G401.6 (cell line): Measurements from ENCODE around the gene SSU72.
A peak's percentile ranks its signal among the peaks of the same experiment; 100 is the strongest.

Experiments used
- FAIRE-seq: peaks from 2 replicates; lab custom pipeline; 2012; peaks lifted over from hg19 to GRCh38; lab: Jason Lieb, UNC

The SSU72 gene

DNA sequence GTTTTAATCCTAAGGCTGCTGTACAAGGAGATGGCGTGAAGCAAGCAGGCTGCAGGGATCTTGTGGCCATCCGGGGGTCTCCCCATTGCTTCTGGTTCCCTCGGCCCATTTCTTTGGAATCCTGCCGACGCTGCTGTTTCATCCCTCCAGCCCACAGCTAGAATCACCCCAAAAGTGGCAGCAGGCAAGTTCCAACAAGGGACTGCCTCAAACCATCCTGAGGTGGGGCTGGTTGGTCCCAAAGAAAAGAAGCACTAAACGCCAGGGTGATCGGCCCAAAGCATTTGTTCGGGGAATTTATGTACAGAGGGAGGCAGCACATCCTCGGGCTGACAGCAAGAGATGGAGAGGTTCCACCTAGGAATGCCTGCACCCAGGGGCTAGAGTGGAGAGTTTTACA lies 36.1 kb upstream of the SSU72 start:
- no peak for FAIRE-seq

DNA sequence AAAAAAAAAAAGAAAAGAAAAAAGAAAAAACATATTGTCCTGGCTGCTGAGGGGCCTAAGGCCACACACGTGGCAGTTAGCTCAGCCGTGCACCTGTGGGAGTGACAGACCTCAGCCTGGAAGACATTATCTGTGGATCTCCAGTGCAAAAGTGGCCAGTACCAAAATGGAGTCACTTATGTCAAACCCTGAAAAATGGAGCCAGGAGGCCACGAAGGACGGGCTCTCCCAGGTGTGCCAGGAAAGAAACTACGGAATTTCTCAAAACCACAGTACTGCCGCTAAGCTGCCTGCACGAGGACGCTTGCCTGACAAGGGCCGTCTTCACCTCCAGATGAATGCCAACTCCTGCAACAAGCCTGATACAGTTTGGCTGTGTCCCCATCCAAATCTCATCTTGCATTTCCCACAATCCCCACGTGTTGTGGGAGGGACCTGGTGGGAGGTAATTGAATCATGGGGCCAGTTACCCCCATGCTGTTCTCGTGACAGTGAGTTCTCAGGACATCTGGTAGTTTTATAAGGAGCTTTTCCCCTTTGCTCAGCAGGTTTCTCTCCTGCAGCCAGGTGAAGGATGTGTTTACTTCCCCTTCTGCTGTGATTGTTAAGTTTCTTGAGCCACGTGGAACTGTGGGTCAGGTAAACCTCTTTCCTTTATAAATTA lies 35.3 kb upstream of the SSU72 start:
- FAIRE-seq = no peak

DNA sequence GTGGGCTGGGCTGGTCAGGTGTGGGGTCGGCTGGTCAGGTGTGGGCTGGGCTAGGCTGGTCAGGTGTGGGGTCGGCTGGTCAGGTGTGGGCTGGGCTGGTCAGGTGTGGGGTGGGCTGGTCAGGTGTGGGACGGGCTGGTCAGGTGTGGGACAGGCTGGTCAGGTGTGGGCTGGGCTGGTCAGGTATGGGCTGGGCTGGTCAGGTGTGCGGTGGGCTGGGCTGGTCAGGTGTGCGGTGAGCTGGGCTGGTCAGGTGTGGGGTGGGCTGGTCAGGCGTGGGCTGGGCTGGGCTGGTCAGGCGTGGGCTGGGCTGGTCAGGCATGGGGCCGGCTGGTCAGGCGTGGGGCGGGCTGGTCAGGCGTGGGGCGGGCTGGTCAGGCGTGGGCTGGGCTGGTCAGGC lies 31.6 kb upstream of the SSU72 start:
- no peak for FAIRE-seq

DNA sequence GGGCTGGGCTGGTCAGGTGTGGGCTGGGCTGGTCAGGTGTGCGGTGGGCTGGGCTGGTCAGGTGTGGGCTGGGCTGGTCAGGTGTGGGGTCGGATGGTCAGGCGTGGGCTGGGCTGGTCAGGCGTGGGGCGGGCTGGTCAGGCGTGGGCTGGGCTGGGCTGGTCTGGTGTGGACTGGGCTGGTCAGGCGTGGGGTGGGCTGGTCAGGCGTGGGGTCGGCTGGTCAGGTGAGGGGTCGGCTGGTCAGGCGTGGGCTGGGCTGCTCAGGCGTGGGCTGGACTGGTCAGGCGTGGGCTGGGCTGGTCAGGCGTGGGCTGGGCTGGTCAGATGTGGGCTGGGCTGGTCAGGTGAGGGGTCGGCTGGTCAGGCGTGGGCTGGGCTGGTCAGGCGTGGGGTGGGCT lies 31.1 kb upstream of the SSU72 start:
- FAIRE-seq = no peak

DNA sequence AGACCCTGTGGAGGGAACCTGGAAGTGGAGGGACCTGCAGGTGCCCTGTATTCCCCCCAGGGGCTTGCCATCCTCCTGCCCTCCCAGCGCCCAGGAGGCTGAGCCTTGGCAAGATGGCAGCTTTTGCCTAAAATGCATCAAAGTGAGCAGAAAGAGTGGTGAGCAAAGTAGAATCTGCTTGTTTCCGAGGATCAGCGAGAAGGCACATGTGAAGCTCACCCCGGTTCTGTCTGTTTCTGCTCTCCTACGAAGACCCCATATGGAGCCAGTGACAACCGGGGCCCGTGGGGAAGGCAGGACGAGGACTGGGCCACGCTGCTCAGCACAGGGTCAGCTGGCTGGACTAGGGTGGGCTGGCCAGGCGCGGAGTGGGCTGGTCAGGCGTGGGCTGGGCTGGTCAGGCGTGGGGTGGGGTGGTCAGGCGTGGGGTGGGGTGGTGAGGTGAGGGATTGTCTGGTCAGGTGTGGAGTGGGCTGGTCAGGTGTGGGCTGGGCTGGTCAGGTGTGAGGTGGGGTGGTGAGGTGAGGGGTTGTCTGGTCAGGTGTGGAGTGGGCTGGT lies 30.4 kb upstream of the SSU72 start:
- no peak for FAIRE-seq

DNA sequence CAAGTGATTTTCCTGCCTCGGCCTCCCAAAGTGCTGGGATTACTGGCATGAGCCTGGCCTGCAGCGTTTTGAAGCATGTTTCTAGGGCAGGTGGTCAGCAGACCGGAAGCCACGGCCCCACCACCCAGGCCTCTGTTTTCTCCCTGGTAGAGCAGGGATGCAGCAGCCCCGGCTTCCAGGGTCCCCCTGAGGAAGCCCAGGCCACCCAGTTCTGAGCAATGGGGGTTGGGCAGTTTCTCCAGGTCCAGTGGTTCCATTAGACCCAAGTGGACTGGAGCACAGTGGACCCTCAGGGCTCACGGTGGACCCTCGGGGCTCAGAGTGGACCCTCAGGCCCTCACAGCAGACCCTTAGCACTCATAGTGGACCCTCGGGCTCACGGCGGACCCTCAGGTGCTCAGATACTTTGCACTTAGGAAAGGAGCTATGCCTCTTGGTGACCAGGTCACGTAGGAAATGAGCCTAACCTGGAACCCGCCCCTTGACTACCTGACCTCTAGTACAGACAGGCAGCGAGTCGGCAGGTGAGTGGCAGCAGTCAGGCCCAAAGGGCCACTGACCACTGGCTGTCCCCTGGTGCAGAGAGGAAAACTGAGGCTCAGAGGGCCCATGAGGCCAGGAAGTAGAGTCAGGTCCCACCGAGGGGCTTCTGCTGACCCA lies 29.8 kb upstream of the SSU72 start:
- FAIRE-seq = no peak

DNA sequence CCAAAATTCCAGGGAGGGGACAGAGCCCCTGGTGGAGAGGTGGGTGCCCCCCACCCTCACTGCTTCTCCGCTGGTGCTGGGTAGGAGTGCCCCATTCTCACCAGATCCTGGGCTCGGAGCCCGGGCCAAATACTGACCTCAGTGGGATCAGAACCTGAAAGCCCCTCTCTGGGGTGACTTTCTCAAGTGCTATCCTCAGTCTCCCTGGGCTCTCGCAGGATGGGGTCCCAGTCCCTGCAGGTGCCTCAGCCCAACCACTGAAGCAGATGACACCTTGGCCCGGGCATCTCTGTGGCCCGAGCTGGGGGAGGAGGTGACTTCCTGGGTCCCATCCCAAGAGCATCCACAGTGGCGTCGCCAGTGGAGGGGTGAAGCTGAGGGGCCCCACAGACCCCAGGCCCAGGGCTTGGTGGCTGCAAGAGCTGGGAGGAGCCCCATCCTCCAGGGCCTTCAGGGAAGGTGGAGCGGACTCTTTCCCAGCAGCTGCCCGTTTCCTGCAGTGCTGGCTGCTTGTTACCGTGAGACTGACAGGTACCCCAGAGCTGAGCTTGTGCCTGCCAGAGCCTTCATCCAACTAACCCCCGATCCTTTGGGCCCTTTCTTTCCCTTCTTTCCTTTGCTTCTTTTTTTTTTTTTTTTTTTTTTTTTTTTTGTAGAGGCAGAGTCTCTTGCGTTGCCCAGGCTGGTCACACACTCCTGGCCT lies 29.2 kb upstream of the SSU72 start:
- FAIRE-seq = peak; percentile 84

DNA sequence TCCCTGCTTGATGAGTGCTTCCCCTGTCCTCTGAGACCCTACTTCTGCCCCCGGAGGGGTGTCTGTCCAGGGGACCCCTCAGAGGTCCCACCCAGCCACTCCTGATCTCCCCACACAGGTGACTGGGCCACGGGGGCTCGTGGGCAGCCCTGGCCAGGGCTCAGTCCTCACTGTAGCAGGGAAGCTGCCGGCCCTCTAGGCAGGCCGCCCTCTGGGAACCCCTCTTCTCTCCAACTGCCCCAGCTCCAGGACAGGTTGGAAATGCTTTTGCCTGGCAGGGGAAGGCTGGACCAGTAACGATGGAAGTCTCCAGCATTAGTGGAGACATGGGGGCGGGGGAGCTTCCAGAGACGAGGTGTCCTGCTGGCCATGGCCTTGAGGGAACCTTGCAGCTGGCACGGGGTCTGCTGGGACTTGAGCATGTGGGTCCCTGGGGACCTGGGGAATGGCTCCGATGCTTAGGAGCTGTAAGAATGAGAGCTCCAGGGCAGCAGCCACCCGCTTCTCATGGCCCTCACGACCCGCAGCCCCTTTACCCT lies 28.4 kb upstream of the SSU72 start:
- FAIRE-seq = no peak

DNA sequence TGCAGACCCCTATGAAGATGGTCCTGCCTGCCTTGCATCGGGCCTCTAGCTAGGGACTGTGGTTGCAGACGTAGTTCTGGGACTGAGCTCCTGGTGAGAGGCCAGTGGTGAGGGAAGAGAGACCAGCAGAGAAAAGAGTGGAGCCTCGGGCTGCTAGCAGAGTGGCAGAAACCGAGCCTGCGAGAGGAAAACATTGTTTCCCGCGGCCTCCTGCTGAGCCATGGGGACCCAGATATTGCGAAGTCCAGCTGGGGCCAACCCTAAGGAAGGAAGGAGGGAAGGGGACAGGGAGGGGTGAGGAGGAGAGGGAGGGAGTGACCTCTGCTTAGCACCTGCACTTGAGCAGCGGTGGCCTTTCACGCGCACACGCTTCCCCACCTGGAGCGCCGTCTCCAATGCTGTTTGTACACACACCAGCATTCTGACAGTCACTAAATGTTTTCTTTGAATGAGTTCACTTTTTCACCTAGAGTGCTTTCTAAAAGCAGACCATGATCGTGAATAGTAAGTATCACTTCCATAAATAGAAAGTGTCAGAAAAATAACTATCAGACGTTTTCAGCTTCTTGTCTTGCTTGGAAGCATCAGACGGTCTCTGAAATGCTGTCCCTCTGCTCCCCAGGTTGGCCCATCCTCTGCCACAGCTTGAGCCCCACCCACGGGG lies 27.8 kb upstream of the SSU72 start:
- no peak for FAIRE-seq

DNA sequence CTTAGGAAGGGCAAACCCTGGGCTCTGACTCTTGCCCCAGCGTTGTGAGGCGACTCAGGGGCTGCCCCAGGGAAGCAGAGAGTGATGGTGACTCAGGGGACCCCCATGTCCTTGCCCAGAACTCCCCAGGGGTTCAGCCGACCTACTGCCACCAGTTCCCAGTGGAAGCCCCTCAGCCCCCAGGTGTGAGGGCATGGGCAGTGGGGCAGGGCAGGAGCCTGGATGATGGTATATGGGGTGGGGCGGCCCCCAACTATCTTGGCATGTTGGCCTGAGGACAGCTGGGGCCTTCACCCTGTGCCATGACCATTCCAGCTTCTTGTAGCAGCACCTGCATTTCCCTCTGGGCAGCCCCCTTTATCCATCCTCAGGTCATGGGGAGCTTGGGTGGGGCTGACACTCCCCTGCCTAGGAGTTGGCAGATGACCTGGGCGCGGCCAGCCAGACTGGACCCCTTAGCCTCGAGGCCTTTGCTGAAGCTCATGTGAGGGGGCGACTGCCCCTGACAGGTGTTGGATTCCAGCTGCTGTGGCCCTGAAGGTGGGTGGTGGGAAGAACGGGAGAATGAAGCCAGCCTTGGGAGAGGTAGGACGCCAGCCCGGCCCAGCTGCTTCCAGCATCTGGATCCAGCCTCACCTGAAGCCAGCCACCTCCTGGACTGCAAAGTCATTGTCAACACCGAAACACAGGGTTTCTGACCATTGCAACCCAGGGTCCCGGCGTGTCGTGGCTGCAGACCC lies 27.1 kb upstream of the SSU72 start:
- no peak for FAIRE-seq

DNA sequence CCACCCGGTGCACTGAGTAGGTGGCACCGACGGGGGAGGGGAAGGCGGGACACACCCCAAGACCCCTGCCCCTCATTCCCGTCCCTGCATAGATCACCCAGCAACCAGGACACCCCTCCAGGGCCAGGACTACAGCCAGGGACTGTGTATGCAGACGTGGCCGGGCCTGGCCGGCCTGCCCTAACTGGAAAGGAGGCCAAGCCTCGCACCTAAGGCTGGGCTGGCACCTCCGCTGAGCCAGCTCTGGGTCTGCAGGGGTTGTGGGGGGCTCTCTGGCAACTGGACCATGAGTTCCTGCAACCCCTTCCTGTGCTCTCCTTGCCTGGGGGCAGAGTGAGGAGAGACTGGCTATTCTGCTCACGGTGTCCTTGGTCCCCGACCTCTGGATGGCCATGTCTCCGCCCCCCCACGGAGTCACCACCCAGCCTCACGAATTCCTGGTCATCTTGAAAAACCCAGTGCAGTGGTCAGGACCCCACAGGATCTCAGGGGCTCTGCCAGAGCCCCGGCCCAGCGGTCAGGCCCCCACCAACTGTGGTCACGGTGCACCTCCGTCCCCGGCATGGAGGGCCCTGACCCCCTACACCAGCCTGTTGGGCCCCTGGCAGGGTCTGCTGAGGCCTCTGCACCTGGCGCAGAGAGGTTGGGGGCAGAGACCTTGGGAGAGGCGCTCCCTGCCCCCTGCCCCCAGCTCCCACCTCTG lies 26.3 kb upstream of the SSU72 start:
- no peak for FAIRE-seq

DNA sequence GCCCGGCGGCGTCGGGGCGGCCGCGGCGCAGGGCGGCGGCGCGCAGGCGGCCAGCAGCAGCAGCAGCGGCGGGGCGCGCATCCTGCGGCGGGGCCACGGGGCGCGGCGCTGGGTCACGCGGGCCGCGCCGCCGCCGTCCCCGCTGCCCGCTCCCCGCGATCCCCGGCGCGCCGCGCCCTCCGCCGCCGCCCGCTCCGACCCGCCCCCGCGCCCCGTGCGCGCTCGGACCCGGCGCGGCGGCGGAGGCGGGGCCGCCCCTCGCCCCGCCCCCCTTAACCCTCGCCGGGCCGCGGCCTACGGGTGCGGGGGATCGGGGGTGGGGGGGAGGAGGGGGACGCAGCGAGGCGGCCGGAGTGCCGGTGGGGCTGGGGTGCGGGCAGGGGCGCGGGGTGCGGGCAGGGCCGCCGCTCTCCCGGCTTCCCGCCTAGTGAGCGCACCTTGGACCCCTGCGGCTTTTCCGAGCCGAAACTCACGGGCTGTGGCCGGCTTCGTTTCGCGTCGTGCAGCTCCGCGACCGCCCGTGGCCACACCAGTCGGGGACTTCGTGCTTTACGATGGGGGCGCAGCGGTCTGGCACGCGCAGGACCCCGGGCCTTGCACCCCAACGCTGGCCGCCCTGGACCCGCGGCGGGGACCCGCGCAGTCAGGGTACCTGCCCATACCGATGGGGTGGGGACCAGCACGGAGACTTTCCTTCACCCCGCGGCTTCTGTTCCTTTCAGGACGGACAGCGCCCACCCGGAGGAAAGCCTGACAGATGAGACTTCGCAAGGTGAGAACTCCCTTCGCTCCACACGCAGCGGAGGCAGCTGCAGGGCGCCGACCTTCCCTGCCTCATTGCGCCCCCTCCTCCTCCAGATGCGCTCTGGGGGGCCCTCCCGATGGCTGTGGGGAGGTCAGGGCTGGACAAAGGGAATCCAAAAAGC lies 25.5 kb upstream of the SSU72 start, which contains the start of gene FNDC10:
FNDC10 (minus strand) TSS at position 201 of the 926 bp plus-strand sequence; CDS start at position 81, 120 bp downstream.
- no peak for FAIRE-seq

DNA sequence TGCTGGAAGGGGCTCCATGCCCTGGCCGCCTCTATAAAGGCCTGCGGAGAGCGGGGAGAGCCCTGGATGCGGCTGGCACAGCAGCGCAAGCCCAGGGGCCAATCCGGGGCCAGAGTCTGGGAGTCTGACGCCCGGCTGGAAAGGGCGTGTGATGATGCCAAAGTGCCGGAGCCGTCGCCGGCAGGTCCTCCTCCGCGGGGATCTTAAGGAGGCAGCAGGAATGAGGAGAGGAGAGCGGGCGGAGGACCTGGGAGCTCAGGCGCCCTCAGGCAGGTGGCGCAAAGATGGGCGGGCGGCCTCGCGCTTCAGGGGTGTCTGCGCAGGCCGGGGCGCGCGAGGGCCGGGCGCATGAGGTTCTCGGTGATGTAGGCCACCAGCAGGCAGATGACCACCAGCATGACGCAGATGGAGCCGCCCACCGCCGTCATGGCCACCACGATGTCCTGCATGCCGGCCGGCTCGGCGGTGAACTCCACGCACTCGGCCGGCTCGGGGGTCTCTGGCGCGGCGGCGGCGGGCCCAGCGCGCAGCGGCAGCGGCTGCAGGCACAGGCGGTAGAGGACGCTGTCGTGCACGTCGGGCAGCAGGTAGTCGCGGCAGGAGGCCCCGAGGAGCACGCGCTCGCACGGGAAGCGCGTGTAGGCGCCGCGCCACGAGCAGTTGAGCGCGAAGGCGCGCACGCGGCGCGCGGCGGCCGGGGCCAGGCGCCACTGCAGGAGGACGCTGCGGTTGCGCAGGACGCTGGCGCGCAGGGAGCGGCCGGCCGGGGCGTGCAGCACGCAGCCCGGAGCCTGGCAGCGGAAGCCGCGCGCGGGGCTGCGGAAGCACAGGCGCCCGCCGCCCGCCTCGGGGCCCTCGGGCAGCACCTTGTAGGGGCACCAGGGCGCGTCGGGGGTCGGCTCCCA lies 24.6 kb upstream of the SSU72 start:
- FAIRE-seq = no peak

DNA sequence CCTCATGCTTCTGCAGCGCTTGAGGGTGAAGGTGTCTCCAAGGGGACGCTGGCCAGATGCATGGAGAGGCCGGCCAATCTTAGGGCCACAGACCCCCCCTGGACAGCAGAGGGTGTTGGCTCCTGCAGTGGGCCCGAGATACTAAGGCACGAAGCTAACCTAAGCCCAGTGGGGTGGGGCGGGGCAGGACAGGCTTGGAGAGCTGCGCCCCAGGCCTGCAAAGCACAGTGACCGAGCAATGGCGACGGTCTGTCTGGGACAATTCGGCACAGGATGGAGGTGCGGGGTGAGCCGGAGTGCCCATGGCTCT lies 24.0 kb upstream of the SSU72 start:
- FAIRE-seq = no peak

DNA sequence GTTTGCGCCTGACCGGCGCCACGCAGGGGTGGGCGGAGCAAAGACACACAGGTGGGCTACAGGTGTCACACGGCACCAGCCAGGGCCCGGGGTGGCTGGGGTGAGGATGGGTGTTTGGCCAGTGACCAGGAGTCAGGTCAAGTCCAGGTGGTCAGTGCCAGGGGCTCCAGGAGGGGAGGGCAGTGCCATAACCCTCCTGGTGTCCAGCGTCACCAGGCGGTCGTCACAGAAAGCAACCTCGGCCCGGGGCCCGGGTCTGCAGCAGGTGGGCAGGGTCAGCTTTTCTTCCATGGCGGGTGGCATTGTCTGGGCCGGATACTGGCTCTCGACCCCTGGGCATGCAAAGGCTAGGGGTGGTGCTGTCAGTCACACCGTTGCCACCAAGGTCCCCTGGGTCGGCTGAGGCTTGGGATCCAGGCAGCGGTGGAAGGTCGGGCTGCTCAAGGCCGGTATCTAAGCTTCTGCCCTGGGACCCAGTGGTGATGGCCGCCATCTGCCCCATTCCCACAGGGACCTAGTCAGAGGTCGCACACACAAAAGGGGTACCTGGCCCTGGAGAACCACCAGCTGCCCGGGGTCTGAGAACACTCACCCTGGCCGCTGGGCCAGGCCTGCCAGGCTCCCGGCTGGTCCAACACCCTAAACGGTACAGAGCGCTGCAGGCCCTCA lies 23.5 kb upstream of the SSU72 start:
- no peak for FAIRE-seq

DNA sequence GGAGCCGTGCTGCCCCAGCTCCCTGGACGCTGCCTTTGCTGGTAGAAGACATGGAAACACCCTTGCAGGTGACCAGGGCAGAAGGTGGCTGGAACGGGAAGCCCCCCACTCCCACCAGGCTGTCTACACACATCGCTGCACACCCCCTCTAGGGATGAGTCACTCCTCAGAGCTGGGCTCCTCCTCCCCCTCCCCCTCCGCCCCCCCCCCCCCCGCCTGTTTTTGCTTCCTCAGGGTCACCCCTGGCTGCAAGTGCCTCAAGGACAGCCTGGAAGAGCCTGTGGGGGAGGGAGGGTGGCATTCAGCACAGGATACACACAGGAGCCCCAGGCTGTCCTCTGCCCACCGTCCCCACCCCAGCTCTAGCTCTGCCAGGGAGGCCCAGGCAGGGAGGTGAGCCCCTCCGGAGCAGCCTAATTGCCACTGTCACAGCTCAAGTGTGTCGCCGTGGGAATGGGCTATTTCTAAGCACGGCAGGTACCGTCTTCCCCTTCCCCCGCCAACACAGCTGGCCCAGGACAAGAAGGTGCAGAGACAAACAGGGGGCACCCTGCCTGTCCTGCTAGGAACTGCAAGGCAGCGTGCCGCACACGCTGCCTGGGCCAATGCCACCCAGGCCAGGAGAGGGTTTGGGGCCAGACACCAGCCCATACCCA lies 22.7 kb upstream of the SSU72 start:
- no peak for FAIRE-seq

DNA sequence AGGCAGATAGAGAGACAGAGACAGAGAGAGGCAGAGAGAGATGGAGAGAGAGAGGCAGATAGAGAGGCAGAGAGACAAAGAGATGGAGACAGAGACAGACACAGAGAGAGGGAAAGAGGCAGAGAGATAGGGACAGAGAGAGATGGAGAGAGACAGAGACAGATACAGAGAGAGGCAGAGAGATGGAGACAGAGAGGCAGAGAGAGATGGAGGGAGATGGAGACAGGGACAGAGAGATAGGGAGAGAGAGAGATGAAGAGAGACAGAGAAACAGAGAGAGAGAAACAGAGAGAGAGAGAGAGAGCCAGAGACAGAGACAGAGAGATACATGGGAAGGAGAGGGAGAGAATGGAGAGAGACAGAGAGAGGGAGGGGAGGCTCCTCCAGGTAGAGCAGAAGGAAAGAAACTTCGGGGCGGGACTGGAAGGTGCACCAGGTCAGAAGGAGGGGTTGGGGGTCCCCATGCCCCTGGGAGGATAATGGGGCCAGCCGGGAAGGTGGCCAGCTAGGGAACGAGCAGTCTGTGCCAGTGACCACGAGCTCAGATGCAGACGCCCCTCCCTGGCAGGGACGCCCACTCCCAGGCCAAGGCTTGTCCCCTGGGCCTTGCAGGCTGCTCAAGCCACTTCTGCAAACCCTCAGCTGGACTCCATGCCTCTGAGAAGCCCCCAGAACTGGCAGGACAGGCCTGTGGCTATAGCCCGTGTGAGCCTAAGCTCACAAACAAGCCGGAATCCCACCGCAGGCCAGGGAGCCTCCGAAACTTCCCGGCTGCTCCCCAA lies 22.0 kb upstream of the SSU72 start:
- FAIRE-seq = no peak
